Spinal cord (tissue), 10 donors: ENCODE measurements around the gene PLEKHG1. TPM values are rescaled to one million over a fixed set of nuclear protein-coding genes. Genes with fewer than 3 reads are reported as not detected.
A peak's percentile ranks its signal among the peaks of the same experiment; 100 is the strongest.

Source experiments
- DNase-seq, 6 donors: peaks; one replicate each; pipeline versions ENCODE4 v3.0.0 to v3.0.0-alpha.2; 2013 to 2015; ENCODE audit warnings: low spot score in 6 of 6, low read depth in 4 of 6
- H3K27ac ChIP-seq: one replicate; pipeline ENCODE4 v1.5.1; 2013; ENCODE audit warnings: low read depth, low read length, control low read depth
- H3K27me3 ChIP-seq: one replicate; pipeline ENCODE4 v1.6.1; 2013; ENCODE audit warnings: low read length; ENCODE audit not compliant: control insufficient read depth, insufficient read depth
- H3K36me3 ChIP-seq: one replicate; pipeline ENCODE4 v1.6.1; 2013; ENCODE audit warnings: low read length; ENCODE audit not compliant: control insufficient read depth, insufficient read depth
- H3K4me1 ChIP-seq: one replicate; pipeline ENCODE4 v1.6.1; 2013; ENCODE audit warnings: low read length; ENCODE audit not compliant: control insufficient read depth, insufficient read depth
- H3K4me3 ChIP-seq: one replicate; pipeline ENCODE4 v1.5.1; 2013; ENCODE audit warnings: low read depth, low read length, control low read depth
- H3K9me3 ChIP-seq: one replicate; pipeline ENCODE4 v1.6.1; 2013; ENCODE audit warnings: low read length; ENCODE audit not compliant: control insufficient read depth, insufficient read depth
- WGBS: methylation state at CpG from one replicate; pipeline ENCODE4 v1.1.5; 2013; ENCODE audit warnings: missing lambda C conversion rate; ENCODE audit not compliant: insufficient coverage; 5-methylcytosine and 5-hydroxymethylcytosine counted together
- polyA plus RNA-seq, 2 donors: library from polyadenylated mRNA; unstranded; fragments of 120-200 nt; gene quantifications; one replicate each; pipeline ENCODE4 v1.2.1, GENCODE V29; 2013; ENCODE audit not compliant: insufficient read length in 2 of 2
- total RNA-seq, 2 donors: library from RNA; depleted of rRNA in 1 of 2; stranded (reverse); fragments of 120-200 nt in 1 of 2; fragments of >200 nt in 1 of 2; gene quantifications; one replicate each; pipeline versions ENCODE4 v1.2.3 to v1.2.4, GENCODE V29; 2013 to 2014
- donor health status: healthy.

Gene PLEKHG1
- total and polyA plus RNA-seq, 4 donors = 22.7 to 34.4 (median 28.9) TPM

- Histone ChIP-seq H3K9me3 (no peaks in the 10 kb centered on the region), H3K4me1 (peaks cover 2% of the 10 kb centered on the region), H3K36me3 (no peaks in the 10 kb centered on the region), H3K4me3 (no peak overlapping the region), H3K27ac (no peak overlapping the region), H3K27me3 (no peaks in the 10 kb centered on the region)
- no peak for DNase-seq
These were observed 16.3 kb downstream of the PLEKHG1 start for GRCh38 chr6:150615967-150616366.

DNA sequence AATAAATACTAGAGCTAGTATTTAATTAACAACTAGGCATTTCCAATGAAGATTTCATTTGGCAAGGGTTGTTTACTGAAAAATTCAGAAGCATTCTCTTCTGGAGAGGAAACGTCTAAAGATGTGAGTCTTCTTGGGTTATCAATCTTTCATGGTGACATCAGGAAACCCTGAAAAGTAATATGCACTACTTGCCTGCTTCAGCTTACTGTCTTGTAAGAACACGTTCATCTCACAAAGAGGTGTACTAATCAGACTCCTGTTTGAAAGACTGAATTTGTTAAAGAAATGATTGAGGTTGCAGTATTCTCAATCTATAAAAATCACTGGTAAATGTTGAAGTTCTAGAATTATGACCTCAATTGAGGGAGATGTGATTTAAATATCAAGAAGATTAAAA is 16.9 kb downstream of the PLEKHG1 start:
- Histone ChIP-seq H3K36me3 (no peaks in the 10 kb centered on the region), H3K27ac (no peak overlapping the region), H3K27me3 (no peaks in the 10 kb centered on the region), H3K4me3 (no peak overlapping the region), H3K4me1 (peaks cover 2% of the 10 kb centered on the region), H3K9me3 (no peaks in the 10 kb centered on the region)
- no CpG with 5 or more reads among the region's 2 CpGs for WGBS
- DNase-seq = no peak

DNA sequence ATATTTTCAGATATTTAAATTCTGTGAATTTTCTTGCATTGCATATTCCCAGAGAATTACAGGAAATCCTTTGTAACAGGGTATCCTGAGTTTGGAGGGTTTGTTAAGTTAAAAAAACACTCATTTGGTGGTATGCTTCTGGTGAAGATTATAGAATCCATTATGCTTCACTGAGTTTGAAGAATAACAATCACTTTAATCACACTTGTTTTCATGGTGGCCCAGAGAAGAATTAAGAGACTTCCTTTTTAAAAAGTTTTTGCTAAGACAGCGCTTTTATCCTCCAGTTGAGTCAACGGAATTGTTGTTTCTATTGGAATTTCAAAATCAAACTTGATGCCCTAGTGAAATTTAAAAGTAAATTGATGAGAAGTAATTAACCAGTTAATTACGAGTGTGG is 17.4 kb downstream of the PLEKHG1 start:
- no peak for DNase-seq
- peak overlapping the region; percentile 40 for H3K27ac ChIP-seq

GRCh38 chr6:150617496-150618460 is 18.1 kb downstream of the PLEKHG1 start:
- Histone ChIP-seq H3K36me3 (no peaks in the 10 kb centered on the region), H3K9me3 (no peaks in the 10 kb centered on the region), H3K4me3 (no peak overlapping the region), H3K4me1 (peaks cover 2% of the 10 kb centered on the region), H3K27ac (peak overlapping the region; percentile 40), H3K27me3 (no peaks in the 10 kb centered on the region)
- peak in 1 of 6 donors; percentile 43 for DNase-seq
- 64% methylated on average over 1 of the region's 6 CpGs for WGBS

More for the DNA sequence above, 17.4 kb downstream of the PLEKHG1 start:
- Histone ChIP-seq H3K36me3 (no peaks in the 10 kb centered on the region), H3K4me3 (no peak overlapping the region), H3K9me3 (no peaks in the 10 kb centered on the region), H3K27me3 (no peaks in the 10 kb centered on the region), H3K4me1 (peaks cover 2% of the 10 kb centered on the region)
- WGBS = 69% methylated on average over 2 of the region's 3 CpGs

DNA sequence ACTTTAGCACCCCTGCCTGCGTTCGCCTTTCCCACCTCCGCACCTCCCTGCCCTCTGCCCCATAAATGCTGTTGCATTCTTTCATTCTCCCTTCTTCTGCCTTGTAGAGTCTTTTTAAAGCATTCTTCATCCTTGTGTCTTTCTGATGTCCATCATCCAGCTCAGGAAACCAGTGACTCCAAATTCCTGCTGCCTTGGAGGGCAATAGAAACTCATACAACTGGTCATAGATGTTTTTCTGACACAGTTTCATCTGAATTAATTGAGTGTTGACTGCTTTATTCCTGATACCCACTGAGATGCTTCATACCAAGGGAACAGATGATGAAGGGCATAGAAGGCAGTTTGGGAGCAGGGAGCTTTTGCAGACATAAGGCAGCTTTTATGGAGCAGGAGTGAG is 19.6 kb downstream of the PLEKHG1 start:
- 97% methylated on average over 3 of the region's 3 CpGs for whole genome bisulfite sequencing
- Histone ChIP-seq H3K27ac (no peak overlapping the region), H3K27me3 (no peaks in the 10 kb centered on the region), H3K9me3 (no peaks in the 10 kb centered on the region), H3K36me3 (no peaks in the 10 kb centered on the region), H3K4me3 (no peak overlapping the region), H3K4me1 (peaks cover 2% of the 10 kb centered on the region)
- no peak for DNase-seq

GRCh38 chr6:150620244-150620643 is 20.6 kb downstream of the PLEKHG1 start:
- WGBS = 67% methylated on average over 2 of the region's 3 CpGs
- Histone ChIP-seq H3K36me3 (no peaks in the 10 kb centered on the region), H3K4me1 (peaks cover 2% of the 10 kb centered on the region), H3K27ac (peak overlapping the region; percentile 43), H3K27me3 (no peaks in the 10 kb centered on the region), H3K9me3 (no peaks in the 10 kb centered on the region), H3K4me3 (no peak overlapping the region)
- no peak for DNase-seq

GRCh38 chr6:150620763-150621162 is 21.1 kb downstream of the PLEKHG1 start:
- Histone ChIP-seq H3K27me3 (no peaks in the 10 kb centered on the region), H3K9me3 (no peaks in the 10 kb centered on the region), H3K36me3 (no peaks in the 10 kb centered on the region), H3K4me1 (peaks cover 2% of the 10 kb centered on the region), H3K4me3 (no peak overlapping the region), H3K27ac (peak overlapping the region; percentile 43)
- no CpG with 5 or more reads among the region's 2 CpGs for WGBS
- no peak for DNase-seq

DNA sequence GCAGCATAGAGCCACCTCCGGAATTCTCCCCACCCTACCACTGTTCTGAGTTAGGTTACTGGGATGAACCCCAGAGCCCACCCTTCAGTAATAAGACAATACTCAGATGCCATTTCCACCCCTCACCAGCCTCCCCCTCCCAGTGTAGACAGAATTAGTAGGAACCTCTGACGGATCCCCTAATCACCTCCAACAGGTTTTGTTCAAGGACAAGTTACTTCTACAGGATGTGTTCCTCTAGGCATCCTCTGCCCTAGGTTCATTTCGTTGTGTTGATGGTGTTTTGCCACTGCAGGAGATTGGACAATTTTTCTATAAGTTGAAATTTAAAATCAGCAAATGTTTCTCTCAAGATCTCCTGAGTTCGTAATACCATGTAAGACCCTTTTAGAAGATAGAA is 22.8 kb downstream of the PLEKHG1 start:
- no peak for DNase-seq
- Histone ChIP-seq H3K27ac (no peak overlapping the region), H3K4me3 (no peak overlapping the region), H3K9me3 (no peaks in the 10 kb centered on the region), H3K36me3 (no peaks in the 10 kb centered on the region), H3K27me3 (no peaks in the 10 kb centered on the region), H3K4me1 (peaks cover 1% of the 10 kb centered on the region)
- no CpG with 5 or more reads among the region's 4 CpGs for WGBS

DNA sequence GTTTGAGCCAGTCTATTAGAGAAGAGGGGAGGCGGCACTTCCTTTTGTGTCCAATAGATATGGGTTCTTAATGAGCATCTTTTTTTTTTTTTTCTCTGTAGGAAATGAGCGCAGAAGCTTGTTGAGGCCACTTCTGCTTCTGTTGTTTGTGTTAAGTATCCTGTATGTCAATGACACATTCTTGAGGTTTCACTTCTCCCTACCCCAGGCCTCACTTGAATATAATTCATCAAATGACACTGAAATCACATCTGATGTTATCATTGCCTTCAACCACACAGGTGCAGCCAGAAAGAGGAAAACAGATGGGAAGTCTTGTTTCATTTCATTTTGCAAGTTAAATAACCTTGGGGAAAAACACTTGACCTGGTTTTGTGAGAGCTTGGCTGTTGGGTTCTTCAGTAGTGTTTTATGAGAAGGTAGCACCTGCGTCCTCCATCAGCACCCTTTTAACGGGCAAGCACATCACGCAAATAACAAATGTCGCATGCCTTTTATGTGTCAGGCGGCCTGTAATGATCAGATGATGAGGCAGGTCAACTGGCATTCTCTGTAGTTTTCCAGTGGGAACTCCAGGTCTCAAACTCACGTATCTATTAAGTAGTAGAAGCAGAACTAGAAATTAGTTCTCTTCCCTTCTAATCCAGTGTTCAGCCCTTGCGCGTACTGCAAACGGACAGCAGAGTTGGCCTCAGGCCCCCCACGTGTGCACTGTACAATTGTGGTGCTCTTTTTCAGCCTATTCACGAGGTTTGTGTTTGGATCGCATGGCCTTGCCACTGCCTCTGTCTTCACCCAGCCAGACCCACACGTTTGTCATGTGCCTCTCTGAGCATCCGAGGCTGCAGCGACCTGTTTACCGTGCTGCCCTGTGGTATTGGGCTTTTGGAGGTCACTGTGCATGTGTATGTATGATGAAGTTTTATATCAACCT is 23.5 kb downstream of the PLEKHG1 start:
- no peak for DNase-seq
- no peaks in the 10 kb centered on the region for H3K9me3 ChIP-seq
- H3K4me1 ChIP-seq = no peaks in the 10 kb centered on the region
- H3K27ac ChIP-seq = no peak overlapping the region
- 86% methylated on average over 7 of the region's 18 CpGs for WGBS
- no peak overlapping the region for H3K4me3 ChIP-seq
- H3K36me3 ChIP-seq = no peaks in the 10 kb centered on the region
- H3K27me3 ChIP-seq = no peaks in the 10 kb centered on the region
